UCSD-AML1 (cell line): ENCODE results near the gene FHL1.
"Not testable (repeated sequence)": the region's sequence is repeated elsewhere in the genome, so short reads cannot be mapped to it uniquely, and the experiment has no call there.

Experiments used
- DNase-seq: peaks from one replicate; lab custom pipeline; 2025; ENCODE audit not compliant: unreplicated experiment; lab: John Stamatoyannopoulos, UW

The FHL1 gene

GRCh38 chrX:136146614-136147314, 569 bp upstream of the FHL1 start:
- DNase-seq, result no peak

GRCh38 chrX:136147976-136148375, 643 bp downstream of the FHL1 start:
- no peak for DNase-seq

GRCh38 chrX:136148391-136148790, 1.1 kb downstream of the FHL1 start:
- DNase-seq, result no peak

- DNase-seq, result no peak
These were observed 7.7 kb downstream of the FHL1 start for GRCh38 chrX:136154998-136155397.

GRCh38 chrX:136156560-136157117, 9.3 kb downstream of the FHL1 start:
- DNase-seq, result no peak

GRCh38 chrX:136157187-136157586, 9.9 kb downstream of the FHL1 start:
- DNase-seq, result no peak

- no peak for DNase-seq
These were observed 11.4 kb downstream of the FHL1 start for GRCh38 chrX:136158685-136159084.

GRCh38 chrX:136159611-136160025, 12.3 kb downstream of the FHL1 start:
- DNase-seq, result no peak

GRCh38 chrX:136162827-136163570, 15.7 kb downstream of the FHL1 start:
- DNase-seq, result peak; percentile 47

- DNase-seq, result no peak
These were observed 16.4 kb downstream of the FHL1 start for GRCh38 chrX:136163689-136164088.

GRCh38 chrX:136165406-136165805, 18.1 kb downstream of the FHL1 start:
- no peak for DNase-seq

GRCh38 chrX:136166221-136166855, 19.0 kb downstream of the FHL1 start:
- no peak for DNase-seq

- not testable (repeated sequence) for DNase-seq
These were observed 20.7 kb downstream of the FHL1 start for GRCh38 chrX:136167989-136168388.

- DNase-seq, result no peak
These were observed 21.8 kb downstream of the FHL1 start for GRCh38 chrX:136168929-136169735.

- DNase-seq, result no peak
These were observed 22.9 kb downstream of the FHL1 start for GRCh38 chrX:136170139-136170800.

- no peak for DNase-seq
These were observed 24.1 kb downstream of the FHL1 start for GRCh38 chrX:136171420-136171819.

- no peak for DNase-seq
These were observed 29.1 kb downstream of the FHL1 start for GRCh38 chrX:136176399-136176825.

GRCh38 chrX:136179133-136179532, 31.8 kb downstream of the FHL1 start:
- DNase-seq, result no peak

GRCh38 chrX:136182414-136182813, 35.1 kb downstream of the FHL1 start:
- no peak for DNase-seq

- DNase-seq, result no peak
These were observed 35.8 kb downstream of the FHL1 start for GRCh38 chrX:136183172-136183571.
